Measurements from ENCODE around the gene CIBAR2.

- no peak for TF ChIP-seq CTCF (IDR thresholded peaks at IDR 0.05; ENCODE audit: low read depth, low read length)
- TF ChIP-seq EZH2phosphoT487 (IDR thresholded peaks at IDR 0.05; ENCODE audit: low read depth), result no peak
Observed at GRCh38 chr16:85068746-85069145, 43.5 kb downstream of the CIBAR2 start.

Data from OCI-LY3 (cell line).